Uterus (tissue), 2 donors: ENCODE measurements around the gene GRM8.

Source experiments
- CTCF ChIP-seq, 4 experiments: fragments of 200-600 bp in 2 of 4; fragments of 450-650 bp in 2 of 4; sonication (generic) in 2 of 4; IDR thresholded peaks; one replicate each; pipeline ENCODE4 v1.5.1; 2016 to 2019; ENCODE audit warnings: antibody characterized with exemption in 4 of 4, mild to moderate bottlenecking in 2 of 4, moderate library complexity in 1 of 4
- POLR2A ChIP-seq, 2 donors: fragments of 450-650 bp; IDR thresholded peaks; one replicate each; pipeline ENCODE4 v1.6.1; 2016; ENCODE audit warnings: antibody characterized with exemption in 2 of 2, mild to moderate bottlenecking in 1 of 2, moderate library complexity in 1 of 2

- no peak for TF ChIP-seq CTCF (IDR thresholded peaks at IDR 0.05)
- no peak for TF ChIP-seq POLR2A (IDR thresholded peaks at IDR 0.05)
Measured at GRCh38 chr7:126924477-126924876, 328.3 kb downstream of the GRM8 start.
